GM21390 (cell line): ENCODE results near the gene CTNNA1.

ENCODE experiments used
- ATAC-seq: cut with Tn5 transposase; IDR thresholded peaks from one replicate; pipeline ENCODE4 v1.9.1; 2021; ENCODE audit not compliant: unreplicated experiment

The CTNNA1 gene

DNA sequence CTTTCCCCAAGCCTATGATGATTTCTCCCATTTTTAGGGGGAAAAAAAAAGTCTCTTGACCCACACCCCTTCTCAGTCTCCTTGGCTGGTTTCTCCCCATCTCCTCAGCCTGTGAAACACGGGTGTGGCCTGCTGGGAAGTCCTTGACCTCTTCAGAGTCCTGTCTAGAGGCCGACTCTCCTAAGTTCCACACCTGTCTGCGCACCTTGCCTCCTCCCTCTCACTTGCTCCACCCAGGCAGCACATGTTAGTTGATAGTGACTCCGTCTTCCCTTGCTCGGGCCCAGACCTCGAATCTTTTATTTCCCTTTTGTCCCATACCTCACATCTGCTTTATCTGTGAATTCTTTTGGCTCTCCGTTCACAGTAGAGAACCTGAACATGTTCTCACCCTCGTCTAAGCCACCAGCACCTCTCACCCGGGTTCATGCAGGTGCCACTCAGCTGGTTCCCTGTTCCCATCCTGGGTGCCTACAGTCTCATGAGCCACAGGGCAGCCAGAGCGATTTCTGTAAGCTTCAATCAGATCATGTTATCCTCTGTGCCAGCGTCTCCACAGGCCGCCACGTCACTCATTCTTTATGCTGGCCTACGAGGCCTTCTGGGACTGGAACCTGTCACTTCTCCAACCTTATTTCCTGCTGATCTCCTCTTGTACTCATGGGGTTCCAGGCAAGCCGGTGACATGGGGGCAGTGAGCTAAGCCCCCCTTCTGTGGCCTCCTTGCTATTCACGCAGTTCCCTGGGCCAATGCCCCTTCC, 173.6 kb downstream of the CTNNA1 start:
- no peak for ATAC-seq

DNA sequence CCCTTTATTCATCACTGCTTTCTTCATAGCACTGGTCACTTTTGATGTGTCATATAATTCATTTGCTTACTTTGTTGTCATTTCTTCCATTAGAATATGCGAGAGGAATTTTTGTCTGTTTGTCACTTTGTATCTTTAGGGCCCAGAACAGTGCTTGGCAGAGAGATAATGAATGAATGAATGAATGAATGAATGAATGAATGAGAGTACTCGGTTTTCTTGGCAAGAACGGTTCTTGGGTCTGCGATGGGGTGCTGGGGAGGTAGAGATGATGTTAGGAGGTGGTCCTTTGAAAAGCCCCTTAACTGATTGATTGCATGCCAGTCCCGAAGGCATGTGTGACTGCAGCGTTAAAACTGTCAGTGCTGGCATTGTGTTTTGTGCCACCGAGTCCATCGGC, 174.3 kb downstream of the CTNNA1 start:
- ATAC-seq, result no peak

DNA sequence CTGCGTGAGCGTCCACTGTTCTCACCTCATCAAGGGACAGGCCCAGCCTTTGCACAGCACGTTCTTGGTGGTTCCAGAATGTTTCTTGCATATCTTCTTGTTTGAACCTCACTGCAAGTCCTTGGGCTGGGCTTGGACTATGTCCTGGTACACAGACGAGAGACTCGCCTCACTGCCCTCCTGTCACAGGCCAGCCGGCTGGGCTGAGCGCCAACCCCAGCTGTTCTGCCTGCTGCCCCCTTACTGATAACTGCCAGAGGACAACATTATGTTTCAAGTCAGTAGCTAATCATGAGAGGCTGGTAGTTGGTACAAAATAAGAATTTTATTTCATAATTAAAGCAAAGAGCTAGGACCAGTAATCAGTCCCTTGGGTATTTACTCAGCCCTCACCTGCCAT, 174.8 kb downstream of the CTNNA1 start:
- no peak for ATAC-seq

DNA sequence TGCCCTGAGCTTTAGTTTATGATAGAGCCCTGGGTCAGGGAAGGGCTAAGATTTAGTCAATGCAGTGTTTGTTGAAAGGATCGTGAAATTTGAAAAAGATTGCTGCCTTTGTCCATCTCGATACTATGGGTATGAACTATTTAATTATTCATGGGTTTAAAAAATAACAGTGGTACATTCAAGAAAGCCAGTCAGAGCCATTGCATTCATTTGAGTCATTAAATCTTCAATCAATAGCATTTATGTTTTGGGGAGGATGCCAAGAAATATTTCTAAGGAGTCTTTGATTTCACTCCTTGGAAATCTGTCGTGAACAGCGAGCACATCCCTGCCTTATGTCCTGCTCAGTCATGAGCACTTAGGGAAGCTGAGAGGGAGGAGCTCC, 176.3 kb downstream of the CTNNA1 start:
- ATAC-seq, result no peak

DNA sequence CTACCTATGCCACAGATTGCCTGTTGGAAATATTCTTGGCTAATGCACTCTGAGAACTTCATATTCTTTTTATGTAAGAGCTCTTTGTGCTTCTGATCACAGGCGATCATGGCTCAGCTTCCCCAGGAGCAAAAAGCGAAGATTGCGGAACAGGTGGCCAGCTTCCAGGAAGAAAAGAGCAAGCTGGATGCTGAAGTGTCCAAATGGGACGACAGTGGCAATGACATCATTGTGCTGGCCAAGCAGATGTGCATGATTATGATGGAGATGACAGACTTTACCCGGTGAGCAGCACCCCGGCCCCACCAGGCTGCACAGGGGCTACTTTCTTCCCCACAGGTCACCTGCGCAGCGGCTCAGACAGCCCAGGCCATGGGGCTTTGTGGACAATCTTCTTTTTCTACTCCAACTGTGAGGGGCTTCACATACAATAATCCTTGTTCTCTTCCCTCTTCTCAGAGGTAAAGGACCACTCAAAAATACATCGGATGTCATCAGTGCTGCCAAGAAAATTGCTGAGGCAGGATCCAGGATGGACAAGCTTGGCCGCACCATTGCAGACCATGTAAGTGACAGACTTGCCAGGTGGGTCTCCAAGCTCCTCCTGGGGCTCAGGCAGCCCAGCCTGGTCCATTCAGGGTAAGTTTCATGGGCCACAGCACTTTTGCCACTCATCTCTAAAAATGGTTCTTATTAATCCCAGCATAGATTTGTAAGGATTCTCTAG, 177.3 kb downstream of the CTNNA1 start:
- no peak for ATAC-seq

DNA sequence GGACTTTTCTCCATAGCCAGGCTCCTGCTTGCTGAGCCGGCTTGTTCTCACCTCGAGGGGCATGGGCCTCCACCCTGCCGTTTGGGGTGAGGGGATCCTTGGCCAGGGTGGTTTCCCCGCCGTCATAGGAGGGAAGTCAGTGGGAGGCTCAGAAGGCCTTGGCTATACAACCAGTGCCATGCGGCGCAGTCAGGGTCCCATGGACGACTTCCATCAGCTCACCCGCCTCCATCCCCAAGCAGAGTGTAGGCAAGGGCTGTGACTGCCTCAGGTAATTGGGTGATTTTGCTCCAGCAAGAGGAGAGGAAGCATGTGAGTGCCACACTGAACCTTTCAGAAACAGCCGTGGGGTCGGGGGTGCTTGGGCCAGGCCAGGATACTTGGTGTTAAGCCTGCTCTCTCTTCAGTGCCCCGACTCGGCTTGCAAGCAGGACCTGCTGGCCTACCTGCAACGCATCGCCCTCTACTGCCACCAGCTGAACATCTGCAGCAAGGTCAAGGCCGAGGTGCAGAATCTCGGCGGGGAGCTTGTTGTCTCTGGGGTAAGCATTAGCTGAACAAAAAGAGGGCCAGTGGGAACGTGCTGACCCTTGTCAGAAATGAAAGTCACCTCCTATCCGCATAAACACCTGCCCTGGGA, 179.1 kb downstream of the CTNNA1 start:
- no peak for ATAC-seq

DNA sequence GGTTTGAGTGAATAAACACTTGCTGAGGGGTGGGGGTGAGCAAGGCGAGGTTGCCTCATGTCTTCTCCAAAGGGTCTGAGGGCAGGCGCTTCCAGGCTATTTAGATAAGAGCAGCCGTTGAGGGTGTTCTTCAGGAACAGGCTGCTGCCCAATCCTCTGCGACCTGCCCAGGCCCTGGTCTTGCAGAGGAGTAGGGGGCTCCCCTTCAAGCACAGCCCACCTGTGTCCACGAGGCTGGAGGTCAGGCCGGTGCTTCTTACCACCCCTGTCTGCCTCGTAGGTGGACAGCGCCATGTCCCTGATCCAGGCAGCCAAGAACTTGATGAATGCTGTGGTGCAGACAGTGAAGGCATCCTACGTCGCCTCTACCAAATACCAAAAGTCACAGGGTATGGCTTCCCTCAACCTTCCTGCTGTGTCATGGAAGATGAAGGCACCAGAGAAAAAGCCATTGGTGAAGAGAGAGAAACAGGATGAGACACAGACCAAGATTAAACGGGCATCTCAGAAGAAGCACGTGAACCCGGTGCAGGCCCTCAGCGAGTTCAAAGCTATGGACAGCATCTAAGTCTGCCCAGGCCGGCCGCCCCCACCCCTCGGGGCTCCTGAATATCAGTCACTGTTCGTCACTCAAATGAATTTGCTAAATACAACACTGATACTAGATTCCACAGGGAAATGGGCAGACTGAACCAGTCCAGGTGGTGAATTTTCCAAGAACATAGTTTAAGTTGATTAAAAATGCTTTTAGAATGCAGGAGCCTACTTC, 180.5 kb downstream of the CTNNA1 start:
- ATAC-seq, result no peak

DNA sequence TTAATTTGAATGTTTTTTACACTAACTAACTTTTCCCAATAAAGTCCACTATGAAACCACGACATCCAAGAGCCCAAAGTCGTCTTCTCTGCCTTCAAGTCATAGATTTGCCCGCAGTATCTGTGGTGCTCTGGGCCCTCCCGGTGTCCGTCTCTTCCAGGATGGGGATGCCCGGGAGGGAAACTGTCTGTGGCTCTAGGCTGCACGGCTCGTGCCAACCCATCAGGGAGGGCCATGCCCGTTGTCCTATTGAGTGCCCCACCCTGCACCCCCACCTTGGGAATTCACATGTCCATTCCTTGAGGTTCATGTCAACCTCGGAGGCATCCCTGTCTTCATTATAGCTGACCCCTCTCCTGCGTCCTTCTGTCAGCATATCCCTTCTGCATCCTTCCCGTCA, 181.7 kb downstream of the CTNNA1 start:
- no peak for ATAC-seq

DNA sequence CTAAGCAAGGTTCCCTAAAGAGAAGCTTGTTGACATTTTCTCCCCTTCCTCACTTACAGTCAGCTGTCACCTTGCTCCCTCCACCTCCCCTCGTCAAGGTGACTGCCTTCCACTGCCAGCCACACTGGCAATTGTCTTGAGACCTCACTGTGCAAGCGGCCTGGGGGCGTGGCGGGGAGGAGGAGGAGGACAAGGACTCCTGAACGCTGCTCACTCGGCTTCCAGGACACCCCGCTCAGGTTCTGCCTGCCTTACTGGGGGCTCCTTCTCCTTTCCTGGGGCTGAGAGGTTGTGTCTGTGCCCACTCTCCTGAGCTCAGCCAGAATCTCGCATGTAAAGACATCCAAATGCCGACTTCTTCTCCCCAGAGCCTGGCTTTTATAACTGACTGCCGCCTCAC, 182.2 kb downstream of the CTNNA1 start:
- no peak for ATAC-seq

DNA sequence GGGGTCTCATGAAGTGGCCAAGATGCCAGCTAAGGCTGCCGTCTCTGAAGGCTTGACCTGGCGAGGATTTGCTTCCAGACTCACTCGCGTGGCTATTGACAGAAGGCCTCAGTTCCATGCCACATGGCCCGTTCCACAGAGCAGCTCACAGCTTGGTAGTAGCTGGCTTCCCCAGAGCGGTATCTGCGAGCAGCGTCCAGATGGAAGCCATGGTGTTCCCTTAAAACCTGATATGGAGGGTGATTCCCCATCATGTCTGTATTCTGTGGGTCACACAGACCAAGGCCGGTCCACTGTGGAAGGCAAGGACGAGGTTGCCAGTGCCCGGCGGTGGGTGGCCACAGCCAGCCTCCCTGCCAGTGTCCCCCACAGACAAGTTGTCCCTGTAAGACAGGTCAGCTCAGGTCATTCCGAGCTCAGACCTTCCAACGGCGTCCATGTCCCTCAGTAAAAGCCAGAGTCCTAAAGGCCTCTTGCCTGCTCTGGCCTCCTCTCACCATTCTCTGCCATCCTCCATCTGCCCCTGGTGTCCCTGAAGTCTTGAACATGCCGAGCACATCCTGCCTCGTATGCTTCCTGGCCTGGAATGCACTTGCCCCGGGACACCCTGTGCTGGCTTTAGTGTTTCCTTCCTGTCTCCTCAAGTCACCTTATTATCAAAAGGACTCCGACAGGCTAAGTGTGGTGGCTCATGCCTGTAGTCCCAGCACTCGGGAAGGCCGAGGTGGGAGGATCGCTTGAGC, 183.2 kb downstream of the CTNNA1 start:
- ATAC-seq, result no peak

DNA sequence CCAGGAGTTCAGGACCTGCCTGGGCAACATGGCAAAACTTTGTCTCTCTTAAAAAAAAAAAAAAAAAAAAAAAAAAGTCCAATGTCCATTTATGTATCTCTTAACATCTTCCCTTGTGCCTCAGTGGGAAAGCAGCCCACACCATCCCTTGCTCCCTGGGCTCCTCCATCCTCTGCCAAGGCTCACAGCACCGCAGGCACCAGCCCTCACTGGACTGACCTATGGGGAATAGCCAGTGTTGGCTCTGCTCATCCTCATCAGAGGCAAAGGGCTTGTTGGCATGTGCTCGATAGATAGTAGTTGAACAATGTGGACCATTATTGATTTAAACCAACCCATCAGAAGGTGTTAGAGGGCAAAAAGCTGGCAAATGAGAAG, 183.7 kb downstream of the CTNNA1 start:
- no peak for ATAC-seq

DNA sequence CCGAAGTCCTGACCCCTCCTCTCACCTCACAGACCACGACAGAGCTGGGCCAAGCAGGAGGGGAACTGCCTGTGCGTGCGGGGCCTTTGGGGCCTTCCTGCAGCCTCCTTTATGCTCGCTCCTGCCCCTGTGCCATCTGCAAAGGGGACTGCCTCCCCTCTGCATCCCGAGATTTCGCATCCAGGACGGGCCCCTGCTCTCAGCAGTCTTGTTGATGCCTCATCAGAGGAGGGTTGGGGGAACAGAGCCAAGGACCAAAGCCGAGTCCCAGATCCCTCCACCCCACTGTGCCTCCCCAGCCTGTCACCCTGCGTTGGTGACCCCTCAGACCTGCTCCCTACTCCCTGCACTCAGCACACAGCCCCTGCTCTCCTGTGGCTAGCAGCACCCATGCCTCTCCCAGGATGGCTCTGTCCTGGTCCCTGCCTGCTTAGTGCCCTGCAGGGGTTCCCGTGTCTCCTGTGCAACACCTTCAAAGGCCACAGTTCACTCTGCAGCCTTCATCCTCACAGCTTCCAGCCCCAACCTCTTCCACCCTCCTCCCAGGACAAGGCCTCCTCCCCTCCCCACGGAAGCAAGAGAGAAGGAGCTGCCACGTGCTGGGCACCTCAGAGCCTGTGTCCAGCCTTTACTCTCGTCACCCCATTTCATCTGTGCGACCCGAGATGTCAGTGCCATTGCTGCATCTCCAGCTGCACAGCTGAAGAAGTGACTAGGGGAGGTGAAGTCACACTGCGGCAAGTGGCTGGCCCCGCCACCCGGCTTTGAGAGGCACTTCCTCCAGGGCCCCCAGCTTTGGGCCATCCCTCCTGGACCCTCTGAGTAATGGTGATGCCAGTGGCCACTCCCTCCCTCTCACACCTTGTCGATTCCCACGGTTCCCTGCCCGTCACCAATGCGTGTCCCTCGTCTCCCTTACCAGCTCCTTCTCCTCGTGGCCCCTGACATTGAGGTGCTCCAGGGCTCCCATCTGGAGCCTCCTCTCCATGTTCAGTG, 184.5 kb downstream of the CTNNA1 start:
- no peak for ATAC-seq

DNA sequence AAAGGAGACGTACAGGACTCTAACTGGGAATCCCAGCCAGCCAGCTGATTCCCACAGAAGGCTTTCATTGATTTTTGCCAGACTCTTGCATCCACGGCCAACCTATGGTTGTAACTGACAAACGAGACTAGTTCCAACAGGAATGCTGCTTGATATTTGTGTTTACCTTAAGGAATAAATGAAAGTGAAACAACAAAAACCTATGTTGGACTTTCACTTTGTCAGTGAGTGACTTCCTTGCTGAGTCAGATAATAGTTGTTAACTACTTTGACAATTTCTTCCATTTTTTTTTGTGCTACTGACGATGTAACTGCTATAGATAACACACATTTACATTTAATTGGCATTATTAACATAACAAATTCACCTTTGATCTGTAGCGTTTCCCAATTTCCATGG, 185.3 kb downstream of the CTNNA1 start:
- ATAC-seq, result no peak

DNA sequence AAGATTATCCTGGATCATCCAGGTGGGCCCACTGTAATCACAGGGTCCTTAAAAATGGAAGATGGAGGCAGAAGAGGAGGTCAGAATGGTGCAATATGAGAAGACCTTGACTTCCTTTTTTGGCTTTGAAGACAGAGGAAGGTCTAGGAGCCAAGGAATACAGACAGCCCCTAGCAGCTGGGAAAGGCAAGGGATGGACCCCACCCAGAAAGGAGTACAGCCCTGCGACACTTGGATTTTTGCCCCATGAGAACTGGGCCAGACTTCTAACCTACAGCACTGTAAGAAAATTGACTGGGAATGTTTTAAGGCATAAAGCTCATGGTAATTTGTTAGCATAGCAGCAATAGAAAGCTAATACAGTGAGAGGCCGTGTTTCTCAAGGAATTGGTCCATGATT, 188.8 kb downstream of the CTNNA1 start:
- ATAC-seq, result no peak

DNA sequence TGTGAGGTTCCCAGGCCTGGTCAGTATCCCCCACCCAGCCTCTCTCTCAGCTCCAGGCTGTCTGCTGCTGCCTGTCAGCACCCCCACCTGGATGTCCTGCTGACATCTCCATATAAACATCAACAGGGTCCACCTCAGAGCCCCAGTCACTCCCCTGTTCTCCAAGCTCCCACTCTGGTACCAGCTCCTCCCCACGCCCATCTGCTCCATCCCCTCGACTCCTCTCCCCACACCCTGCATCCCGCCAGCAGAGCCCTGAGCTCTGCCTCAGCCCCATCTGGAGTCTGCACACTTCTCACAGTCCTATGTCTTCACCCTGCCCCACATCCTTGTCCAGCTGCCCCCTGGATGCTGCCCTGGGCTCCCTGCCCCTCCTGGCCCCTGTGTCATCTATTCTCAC, 189.6 kb downstream of the CTNNA1 start:
- no peak for ATAC-seq

DNA sequence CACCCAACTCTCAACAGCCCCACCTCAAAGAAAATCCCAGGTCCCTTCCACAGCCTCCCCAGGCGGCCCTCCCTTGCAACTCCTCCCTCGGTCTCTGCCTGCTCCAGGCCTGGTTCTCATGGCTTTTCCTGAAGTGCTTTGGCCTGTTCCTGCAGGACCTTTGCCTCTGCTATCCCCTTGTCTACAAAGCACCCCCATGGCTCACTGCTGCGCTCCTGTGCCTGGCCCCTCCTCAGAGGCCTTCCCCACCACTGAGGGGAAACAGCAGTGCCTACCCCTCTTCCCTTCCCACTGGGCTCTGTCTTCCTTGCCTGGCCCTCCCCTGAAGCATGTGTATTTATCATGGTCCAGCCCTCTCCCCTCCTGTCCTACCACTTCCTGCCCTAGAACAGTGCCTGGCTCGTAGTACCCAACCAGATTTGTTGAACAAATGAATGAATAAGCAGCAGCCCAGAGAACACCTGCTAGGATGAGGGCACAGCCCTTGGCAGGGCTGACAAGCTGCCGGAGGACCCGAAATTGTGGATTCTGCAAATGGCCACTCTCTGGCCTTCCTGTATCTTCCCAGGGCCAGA, 190.5 kb downstream of the CTNNA1 start:
- ATAC-seq, result no peak

DNA sequence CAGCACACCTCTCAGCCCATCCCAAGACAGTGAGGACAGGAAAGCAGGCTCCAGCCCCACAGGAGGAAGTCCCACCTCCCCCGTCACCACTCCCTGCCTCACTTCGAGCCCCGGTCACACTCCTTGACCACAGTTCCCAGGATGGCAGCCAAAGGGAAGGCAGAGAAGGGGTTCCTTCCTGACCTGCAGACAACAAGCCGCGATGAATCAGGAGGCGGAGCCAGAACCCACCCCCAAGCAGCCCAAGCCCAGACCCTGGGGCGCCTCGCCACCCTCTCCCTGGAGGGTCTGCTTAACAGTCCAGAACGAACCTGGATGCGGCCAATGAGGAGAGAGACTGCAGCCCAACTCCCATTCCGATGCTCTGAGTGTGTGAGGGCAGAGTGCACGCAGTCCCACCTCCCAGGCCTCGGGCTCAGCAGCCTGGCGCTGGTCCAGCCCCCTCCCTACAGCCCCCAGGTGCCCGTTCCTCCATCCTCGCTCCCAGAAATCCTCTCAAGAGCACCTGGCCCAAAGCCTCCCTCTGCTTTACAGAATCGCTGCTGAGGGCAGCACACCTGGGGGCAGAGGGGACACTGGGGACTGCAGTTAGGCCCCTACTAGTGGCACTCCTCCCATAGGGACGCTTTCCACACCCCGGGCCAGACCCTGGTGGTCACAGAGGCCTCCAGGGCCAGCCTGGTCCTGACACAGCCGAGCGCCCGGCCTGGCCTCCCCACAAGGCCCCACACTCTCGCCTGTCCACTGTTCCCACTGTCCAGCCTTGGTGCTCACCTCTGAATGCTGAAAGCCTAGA, 191.5 kb downstream of the CTNNA1 start:
- ATAC-seq, result no peak

DNA sequence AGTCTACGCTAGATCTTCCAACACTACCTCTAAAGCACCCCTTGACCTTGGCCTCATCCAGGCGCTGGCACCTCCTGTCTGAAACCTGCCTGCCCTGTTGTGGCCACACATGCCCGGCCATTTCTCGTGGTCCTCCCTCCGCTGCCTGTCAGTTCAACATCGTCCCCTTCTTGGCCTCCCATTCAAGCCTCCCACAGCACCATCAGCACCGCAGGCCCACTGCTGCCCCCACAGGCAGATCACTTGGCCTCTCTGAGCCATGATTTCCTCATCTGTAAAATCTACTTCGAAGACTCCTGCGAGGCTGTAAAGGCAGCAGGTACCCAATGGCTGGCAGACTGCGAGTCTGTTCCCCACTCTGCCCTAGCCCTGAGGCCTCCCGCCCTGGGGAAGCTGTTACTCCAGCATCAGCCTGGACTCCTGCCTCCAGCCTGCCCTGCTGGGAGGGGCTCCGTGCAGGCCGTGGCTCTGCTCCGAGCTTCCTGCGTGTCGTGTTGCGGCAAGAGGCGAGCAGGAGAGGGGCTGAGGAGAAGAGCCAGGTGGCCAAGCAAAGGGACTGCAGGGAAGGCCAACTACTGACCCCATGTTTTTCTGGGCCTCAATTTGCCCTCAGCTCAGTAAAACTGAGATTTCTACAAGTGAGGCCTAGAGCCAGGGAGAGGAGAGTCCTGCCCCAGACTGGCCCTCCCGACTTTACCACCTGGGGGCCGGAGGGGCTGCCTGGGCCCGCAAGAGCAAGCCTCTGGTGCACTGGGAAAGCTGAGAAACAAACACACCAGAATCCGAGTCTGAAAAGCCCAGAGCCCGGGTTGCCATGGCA, 192.4 kb downstream of the CTNNA1 start:
- no peak for ATAC-seq
